ENCODE data around the gene ID3. TPM values are rescaled to one million over a fixed set of nuclear protein-coding genes. Genes with fewer than 3 reads are reported as not detected.

The ID3 gene
- total and polyA plus RNA-seq, 2 of the 8 experiments (the other 6 are each of a cell fraction or from before 2014, with no cell fraction given): 240 to 304 TPM

DNA sequence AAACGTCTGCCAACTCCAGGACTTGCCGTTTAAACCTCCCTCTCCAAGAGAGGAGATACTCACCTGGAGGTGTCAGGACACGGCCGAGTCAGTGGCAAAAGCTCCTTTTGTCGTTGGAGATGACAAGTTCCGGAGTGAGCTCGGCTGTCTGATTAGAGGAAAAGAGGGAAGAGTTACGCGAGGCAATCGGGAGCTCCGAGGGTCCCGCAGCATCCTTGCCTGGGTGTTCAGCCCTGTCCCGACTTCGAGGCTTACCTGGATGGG, 497 bp downstream of the ID3 start:
- Histone ChIP-seq H3K79me1 (ENCODE audit: low read depth, low read length) (no peaks in the 10 kb centered on the region; the same call in 1 of the 2 replicates), H3K36me3 (ENCODE audit: control insufficient read depth in 2 of 4, insufficient read depth in 4 of 4, low read length in 3 of 4) (peaks cover 0 to 19% (median 0%) of the 10 kb centered on the region in 4 experiments; a peak in 5 of 8 replicates), H4K5ac (ENCODE audit: insufficient read length, low read depth, low read length) (no peak overlapping the region), H2BK12ac (ENCODE audit: low read depth, low read length) (no peak overlapping the region), H3K4me2 (ENCODE audit: insufficient read depth in 1 of 2, low read depth in 2 of 2, low read length in 2 of 2) (peak overlapping the region; percentile 87 to 98), H2BK15ac (ENCODE audit: low read length) (no peak overlapping the region), H3K56ac (replicated peaks; ENCODE audit: insufficient read length, low read depth, low read length) (peak overlapping the region; percentile 67), H2AK5ac (ENCODE audit: low read depth, low read length) (no peak overlapping the region), H3K27me3 (replicated peaks in 1 of 4; ENCODE audit: control insufficient read depth in 3 of 4, extremely low read depth in 1 of 4, insufficient read depth in 3 of 4, low read length in 3 of 4) (peaks cover 0 to 4% (median 0%) of the 10 kb centered on the region in 4 experiments; a peak in 2 of 7 replicates), H3K27ac (ENCODE audit: low read depth, low read length) (peak overlapping the region; percentile 39), H2BK20ac (ENCODE audit: low read length) (no peak overlapping the region), H4K8ac (ENCODE audit: extremely low read depth, insufficient read depth, low read length) (no peak overlapping the region), H2BK5ac (ENCODE audit: low read depth, low read length) (peak overlapping the region; percentile 74; the same call in 1 of the 2 replicates), H3K4me3 (ENCODE audit: extremely low read depth in 1 of 4, insufficient read depth in 2 of 4, low read depth in 3 of 4, low read length in 4 of 4) (peak overlapping the region; percentile 66 to 98 (median 94)), H3K23ac (ENCODE audit: insufficient read length) (no peak overlapping the region), H2AFZ (ENCODE audit: low read length) (no peak overlapping the region), H3K79me2 (ENCODE audit: control insufficient read depth in 1 of 2, insufficient read depth in 2 of 2, low read length in 2 of 2) (peaks cover 4 to 20% of the 10 kb centered on the region in 2 experiments), H3K14ac (ENCODE audit: insufficient read length) (no peak overlapping the region), H3K4ac (replicated peaks; ENCODE audit: insufficient read length, low read depth, low read length) (no peak overlapping the region), H4K20me1 (replicated peaks in 1 of 2; ENCODE audit: control insufficient read depth in 1 of 2, insufficient read depth in 2 of 2, low read length in 2 of 2) (peaks cover 5 to 13% of the 10 kb centered on the region in 2 experiments), H3K18ac (ENCODE audit: extremely low read depth, low read length) (peak overlapping the region; percentile 93), H3K23me2 (ENCODE audit: low read depth, low read length) (peaks cover 28% of the 10 kb centered on the region), H2BK120ac (replicated peaks; ENCODE audit: low read depth, low read length) (no peak overlapping the region), H3K9me3 (ENCODE audit: insufficient read depth in 2 of 2, low read depth in 1 of 2, low read length in 1 of 2) (no peaks in the 10 kb centered on the region), H3K9ac (replicated peaks in 1 of 4; ENCODE audit: extremely low read depth in 1 of 4, low read depth in 3 of 4, low read length in 3 of 4) (peak overlapping the region; percentile 63 to 80 (median 76)), H4K91ac (replicated peaks; ENCODE audit: insufficient read length, low read length) (no peak overlapping the region), H3K4me1 (replicated peaks in 1 of 4; ENCODE audit: control insufficient read depth in 3 of 4, insufficient read depth in 4 of 4, low read length in 3 of 4) (peaks cover 24 to 34% (median 29%) of the 10 kb centered on the region in 4 experiments)
- POLR2A ChIA-PET (ENCODE audit: partially characterized antibody): interaction anchor here (0.6 to 20.4 kb wide), 21 partner anchors 8 to 236 kb away, joined by 3 to 547 read pairs (median 5); partner anchors contain the start of genes HNRNPR and RPL11
- FAIRE-seq (no peak), DNase-seq (ENCODE audit: low read depth in 1 of 2, low spot score in 2 of 2) (no peak)
- CTCF ChIA-PET (ENCODE audit: partially characterized antibody): interaction anchor here (1.0 to 21.9 kb wide), 12 partner anchors 13 to 133 kb away, joined by 3 to 706 read pairs (median 4); partner anchors contain the start of gene RPL11
- WGBS, 2 experiments (ENCODE audit: extremely low coverage in 1 of 2, insufficient coverage in 1 of 2, insufficient read length in 1 of 2, insufficient replicate concordance in 2 of 2, low coverage in 1 of 2, low lambda C conversion rate in 2 of 2, missing lambda C conversion rate in 1 of 2): 0% methylated on average over 13 of the region's 14 CpGs; no CpG with 5 or more reads in 1 of the 2 experiments
- TF ChIP-seq KDM5A (IDR thresholded peaks at IDR 0.05; ENCODE audit: low read length) (no peak), CBX8 (IDR thresholded peaks at IDR 0.05; ENCODE audit: borderline replicate concordance, low read depth, low read length) (no peak), SP4 (IDR thresholded peaks at IDR 0.05; ENCODE audit: low read length) (no peak), SAP30 (IDR thresholded peaks at IDR 0.05; ENCODE audit: insufficient read depth, insufficient replicate concordance, low read length) (peak; percentile 77), JUND (IDR thresholded peaks at IDR 0.05; ENCODE audit: low read length) (no peak)
- TF ChIP-seq, protein P1, sequence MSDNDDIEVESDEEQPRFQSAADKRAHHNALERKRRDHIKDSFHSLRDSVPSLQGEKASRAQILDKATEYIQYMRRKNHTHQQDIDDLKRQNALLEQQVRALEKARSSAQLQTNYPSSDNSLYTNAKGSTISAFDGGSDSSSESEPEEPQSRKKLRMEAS (IDR thresholded peaks at IDR 0.05): no peak
- TF ChIP-seq, protein P2, sequence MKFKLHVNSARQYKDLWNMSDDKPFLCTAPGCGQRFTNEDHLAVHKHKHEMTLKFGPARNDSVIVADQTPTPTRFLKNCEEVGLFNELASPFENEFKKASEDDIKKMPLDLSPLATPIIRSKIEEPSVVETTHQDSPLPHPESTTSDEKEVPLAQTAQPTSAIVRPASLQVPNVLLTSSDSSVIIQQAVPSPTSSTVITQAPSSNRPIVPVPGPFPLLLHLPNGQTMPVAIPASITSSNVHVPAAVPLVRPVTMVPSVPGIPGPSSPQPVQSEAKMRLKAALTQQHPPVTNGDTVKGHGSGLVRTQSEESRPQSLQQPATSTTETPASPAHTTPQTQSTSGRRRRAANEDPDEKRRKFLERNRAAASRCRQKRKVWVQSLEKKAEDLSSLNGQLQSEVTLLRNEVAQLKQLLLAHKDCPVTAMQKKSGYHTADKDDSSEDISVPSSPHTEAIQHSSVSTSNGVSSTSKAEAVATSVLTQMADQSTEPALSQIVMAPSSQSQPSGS (IDR thresholded peaks at IDR 0.05; ENCODE audit: low read length): peak; percentile 50; the same call in 1 of the 2 replicates

All from H1 (cell line).